ENCODE results near the gene MED27. TPM values are rescaled to one million over a fixed set of nuclear protein-coding genes. Genes with fewer than 3 reads are reported as not detected.

MED27 gene
- total RNA-seq, 1 experiment from 2014 or later, result 65.6 TPM

- DNase-seq (ENCODE audit: low read depth), result no peak
Observed at GRCh38 chr9:131969469-131969989, 110.1 kb downstream of the MED27 start.

DNA sequence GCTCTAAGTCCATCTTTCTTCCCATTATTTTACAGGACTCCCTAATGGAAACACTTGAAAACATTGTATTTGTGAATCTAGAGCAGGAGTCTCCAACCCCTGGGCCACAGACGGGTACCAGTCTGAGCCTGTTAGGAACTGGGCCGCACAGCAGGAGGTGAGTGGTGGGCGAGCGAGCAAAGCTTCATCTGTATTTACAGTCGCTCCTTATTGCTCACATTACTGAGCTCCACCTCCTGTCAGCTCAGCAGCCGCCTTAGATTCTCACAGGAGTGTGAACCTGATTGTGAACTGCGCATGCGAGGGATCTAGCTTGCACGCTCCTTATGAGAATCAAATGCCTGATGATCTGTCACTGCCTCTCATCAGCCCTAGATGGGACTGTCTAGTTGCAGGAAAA lies 111.0 kb downstream of the MED27 start:
- no peak for DNase-seq (ENCODE audit: low read depth)

DNA sequence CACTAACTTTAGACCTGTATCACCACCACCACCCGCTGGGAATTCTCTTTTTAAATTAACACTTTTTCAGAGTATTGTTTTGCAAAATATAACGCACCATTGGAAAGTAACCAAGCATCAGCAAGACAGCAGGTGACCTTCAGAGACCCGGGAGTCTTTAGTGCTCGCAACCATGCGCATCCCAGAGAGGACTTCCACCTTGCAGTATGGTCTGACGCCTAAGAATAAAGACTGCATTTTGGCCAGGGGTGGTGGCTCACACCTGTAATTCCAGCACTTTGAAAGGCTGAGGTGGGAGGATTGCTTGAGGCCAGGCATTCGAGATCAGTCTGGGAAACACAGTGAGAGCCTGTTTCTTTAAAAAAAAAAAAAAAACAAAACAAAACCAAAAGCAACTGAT lies 113.8 kb downstream of the MED27 start:
- no peak for DNase-seq (ENCODE audit: low read depth)

DNA sequence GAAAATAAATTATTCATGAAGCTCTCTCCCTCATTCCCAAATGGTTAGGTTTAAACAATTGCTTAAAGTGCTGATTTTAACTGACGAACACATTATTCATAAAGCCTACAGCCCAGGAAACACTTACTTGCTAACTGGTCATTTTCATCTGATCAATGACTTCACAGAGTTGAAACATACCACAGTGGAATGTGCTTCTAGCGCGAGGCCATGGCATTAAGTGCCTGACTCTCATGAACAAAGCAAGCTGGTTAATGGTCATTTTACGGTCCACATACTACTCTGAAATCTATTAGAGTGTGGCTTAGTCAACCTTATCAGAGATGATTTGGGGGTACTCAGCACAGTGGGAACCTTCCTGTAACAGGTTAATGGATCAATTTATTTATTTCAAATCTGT lies 114.6 kb downstream of the MED27 start:
- DNase-seq (ENCODE audit: low read depth), result no peak

GRCh38 chr9:131963072-131964030 lies 116.3 kb downstream of the MED27 start:
- DNase-seq (ENCODE audit: low read depth), result no peak

DNA sequence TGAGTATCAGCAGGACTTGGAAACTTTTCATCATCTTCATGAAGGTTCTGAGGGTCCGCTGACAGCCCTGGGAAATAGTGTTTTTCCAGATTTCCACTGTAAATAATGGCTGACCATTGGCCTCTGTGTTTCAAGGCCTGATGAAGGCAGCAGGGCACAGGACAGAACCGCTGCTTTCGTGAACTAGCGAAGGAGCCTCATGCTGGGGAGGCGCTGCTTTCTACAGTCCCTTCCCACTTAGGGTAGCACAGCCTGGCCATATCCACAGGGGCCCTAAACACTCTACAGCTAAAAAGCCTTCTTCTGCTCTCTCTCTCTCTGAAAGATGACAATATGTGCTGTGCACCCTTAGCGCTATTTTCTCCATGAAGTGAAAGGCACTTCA lies 118.2 kb downstream of the MED27 start:
- DNase-seq (ENCODE audit: low read depth), result no peak

DNA sequence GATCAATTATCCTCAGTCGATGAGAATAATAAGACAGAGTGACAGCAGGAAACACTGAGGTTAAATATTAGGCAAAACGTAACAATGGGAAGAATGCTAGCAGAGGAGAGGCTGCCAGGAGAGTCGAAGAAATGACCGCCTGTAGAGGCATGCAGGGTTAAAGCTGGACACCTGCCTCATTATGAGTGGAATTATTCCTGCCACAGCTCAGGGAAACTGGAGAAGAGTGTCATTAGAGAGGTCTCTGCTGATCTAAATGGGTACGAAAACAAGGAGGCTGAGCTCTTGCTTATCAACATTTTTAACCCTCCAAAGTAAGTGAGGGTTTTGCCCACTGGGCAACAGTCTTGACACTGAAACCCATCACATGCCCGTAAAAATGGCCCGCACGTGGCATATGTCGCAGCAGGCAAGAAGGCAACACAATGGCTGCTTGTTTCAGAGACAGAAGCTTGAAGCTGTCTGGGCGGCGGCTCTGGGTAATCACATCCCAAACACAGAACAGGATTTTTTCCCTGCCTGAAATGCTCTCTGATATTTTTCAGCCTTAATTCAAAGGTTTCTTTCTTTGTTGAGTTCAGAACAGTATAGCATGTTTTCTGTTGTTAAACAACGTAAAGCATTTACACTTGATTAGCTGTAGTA lies 118.7 kb downstream of the MED27 start:
- no peak for DNase-seq (ENCODE audit: low read depth)

- no peak for DNase-seq (ENCODE audit: low read depth)
Observed at GRCh38 chr9:131960311-131960710, 119.4 kb downstream of the MED27 start.

DNA sequence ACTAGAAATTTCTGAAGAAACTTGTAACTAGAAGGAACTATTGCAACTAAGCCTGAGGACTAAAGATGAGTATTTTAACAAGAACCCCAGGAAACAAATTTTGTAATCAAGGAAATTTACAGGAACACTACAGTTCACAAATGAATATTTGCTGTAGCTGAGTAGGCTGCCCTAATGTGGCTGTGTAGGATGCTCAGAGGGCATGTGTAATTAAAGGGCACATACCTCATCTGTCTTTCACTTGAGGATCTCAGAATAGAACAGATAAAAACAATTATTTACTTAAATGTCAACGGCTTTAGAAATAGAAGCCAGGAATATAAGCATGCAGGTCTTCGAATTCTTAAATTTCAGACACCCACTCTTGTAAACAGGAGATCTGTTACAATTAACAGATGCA lies 119.8 kb downstream of the MED27 start:
- DNase-seq (ENCODE audit: low read depth), result no peak

GRCh38 chr9:131959056-131959455 lies 120.6 kb downstream of the MED27 start:
- no peak for DNase-seq (ENCODE audit: low read depth)

GRCh38 chr9:131954299-131954698 lies 125.4 kb downstream of the MED27 start:
- no peak for DNase-seq (ENCODE audit: low read depth)

DNA sequence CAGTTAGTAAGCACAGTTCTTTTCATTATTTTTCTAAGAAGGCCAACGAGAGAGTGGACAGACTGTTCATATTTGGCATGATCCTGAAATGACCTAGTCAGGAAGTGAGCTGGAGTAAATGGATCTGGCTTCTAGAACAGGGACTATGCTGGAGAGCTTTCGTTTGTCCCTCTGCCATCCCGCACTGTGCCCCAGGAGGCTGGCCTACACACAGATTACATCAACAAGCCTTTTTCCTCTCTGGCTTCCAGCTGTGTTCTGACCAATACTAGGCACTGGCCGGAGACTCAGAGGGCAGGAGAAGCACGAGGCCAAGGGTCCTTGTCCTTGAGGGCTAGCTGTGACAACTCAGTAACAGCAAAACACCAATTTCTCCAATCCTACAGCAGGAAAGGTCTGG lies 127.8 kb downstream of the MED27 start:
- DNase-seq (ENCODE audit: low read depth), result no peak

GRCh38 chr9:131951155-131951554 lies 128.5 kb downstream of the MED27 start:
- no peak for DNase-seq (ENCODE audit: low read depth)

DNA sequence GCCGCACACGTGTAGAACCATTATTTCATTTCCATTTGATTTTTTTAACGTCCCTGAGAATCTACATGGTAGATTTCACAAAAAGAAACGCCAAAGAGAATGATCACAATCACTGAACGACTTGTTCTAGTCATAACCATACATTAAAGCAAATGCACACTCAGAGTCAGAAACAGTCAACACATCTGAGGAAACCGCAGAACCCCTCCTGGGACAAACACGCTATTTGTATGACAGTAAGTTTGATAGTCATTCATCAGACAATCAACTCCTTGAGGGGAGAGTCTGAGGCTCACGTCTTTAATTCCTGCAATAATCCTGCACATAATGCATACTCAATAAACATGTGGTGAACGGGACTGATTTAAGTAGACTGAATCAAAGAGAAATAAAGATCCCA lies 129.2 kb downstream of the MED27 start:
- DNase-seq (ENCODE audit: low read depth), result no peak

DNA sequence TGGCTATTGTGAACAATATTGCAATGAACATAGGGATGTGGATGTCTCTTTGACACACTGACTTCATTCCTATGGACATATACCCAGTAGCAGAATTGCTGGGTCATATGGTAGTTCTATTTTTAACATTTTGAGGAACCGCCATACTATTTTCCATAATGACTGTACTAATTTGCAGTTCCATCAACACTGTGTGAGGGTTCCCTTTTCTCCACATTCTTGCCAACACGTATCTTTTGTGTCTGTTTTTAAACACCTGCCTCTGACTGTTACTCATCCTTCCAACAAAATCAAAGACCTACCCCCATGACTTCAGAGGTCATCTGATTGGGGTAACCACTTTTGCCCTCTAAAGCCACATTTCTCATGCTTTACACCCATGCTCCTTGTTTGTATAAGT lies 133.5 kb downstream of the MED27 start:
- no peak for DNase-seq (ENCODE audit: low read depth)

DNA sequence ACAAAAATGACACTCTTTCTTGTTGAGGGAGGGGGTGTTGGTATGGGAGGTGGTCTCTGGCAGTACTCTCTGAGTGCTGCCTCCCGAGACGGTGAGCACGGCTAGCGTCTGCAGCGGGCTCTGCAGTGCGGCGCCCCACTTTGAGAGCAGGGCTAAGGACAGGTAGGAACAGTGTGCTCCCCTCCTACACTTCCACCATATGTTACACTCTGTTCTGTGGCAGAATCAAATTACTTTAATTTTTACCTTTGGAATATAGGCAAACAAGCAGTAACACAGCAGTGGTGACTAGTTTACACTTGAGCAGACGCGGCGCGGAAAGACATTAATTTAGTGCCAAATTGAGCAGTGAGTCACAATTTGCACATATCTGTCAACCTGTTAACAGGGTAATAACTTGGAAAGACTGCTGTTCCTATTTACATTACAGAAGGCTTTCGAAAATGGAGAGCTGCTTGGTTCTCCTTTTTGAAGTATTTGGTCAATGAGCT lies 136.3 kb downstream of the MED27 start:
- DNase-seq (ENCODE audit: low read depth), result no peak

DNA sequence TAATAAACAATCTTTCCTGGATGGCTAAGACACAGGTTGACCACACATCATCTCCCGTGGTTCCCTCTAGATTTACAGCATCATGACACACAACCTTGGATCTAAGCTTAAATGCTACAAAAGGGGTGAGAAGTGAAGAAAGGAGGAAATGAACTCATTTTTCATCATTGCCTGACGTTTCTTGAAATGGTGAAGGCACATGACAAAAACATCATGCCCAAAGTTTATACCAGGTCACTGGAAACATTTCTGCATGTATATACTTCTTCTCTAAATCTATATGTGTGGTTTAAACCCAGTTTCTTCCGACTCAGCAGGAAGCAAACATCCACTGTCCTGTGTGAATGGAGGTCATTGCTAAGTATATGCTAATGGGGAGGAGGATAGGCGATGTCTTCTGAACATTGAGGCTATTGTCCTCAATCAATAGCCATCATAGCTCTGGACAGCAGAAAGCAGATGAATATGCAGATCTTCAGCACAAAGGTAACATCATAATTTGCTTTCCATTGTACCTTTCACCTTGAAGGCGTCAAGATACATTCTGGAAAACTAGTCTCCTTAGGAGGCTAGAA lies 137.4 kb downstream of the MED27 start:
- DNase-seq (ENCODE audit: low read depth), result no peak

GRCh38 chr9:131937451-131937850 lies 142.2 kb downstream of the MED27 start:
- no peak for DNase-seq (ENCODE audit: low read depth)

DNA sequence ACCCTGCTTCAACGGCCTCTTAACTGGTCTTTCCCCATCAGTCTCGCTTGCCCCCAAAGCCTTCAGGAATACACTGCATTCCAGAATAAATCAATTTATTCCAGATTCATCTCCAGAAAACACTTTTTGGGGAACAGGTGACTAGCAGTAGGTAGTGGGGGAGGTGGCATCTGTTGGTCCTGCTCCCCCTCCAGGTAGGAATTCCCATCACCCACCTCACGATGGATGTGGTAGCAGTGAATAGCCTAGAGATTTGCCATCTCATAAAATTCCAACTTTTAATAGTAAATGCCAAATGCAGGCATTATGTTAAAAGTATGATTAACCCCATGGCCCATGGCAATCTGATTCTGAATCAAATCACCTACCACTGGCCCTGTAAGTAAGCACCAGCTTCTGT lies 142.7 kb downstream of the MED27 start:
- no peak for DNase-seq (ENCODE audit: low read depth)

DNA sequence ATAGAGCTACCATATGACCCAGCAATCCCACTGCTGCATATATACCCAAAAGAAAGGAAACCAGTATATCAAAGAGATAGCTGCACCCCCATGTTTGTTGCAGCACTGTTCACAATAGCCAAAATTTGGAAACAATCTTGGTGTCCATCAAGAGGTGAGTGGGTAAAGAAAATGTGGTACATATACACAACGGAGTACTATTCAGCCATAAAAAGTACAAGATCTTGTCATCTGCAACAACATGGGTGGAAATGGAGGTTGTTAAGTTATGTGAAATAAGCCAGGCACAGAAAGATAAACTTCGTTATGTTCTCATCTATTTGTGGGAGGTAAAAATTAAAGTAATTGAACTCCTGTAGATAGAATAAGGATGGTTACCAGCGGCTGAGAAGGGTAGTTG lies 145.0 kb downstream of the MED27 start:
- DNase-seq (ENCODE audit: low read depth), result no peak

- no peak for DNase-seq (ENCODE audit: low read depth)
Observed at GRCh38 chr9:131927091-131927490, 152.6 kb downstream of the MED27 start.

- DNase-seq (ENCODE audit: low read depth), result no peak
Observed at GRCh38 chr9:131926360-131926922, 153.2 kb downstream of the MED27 start.
